Urinary bladder (tissue), 4 donors: ENCODE results near the gene NLGN4Y. TPM values are rescaled to one million over a fixed set of nuclear protein-coding genes. Genes with fewer than 3 reads are reported as not detected.

Experiments used
- DNase-seq: peaks from one replicate; pipeline ENCODE4 v3.0.0-alpha.2; 2015; ENCODE audit errors: extremely low spot score
- H3K27ac ChIP-seq: one replicate; pipeline ENCODE4 v1.5.1; 2013; ENCODE audit warnings: low read depth, mild to moderate bottlenecking, moderate library complexity
- H3K36me3 ChIP-seq: one replicate; pipeline ENCODE4 v1.6.1; 2013; ENCODE audit warnings: mild to moderate bottlenecking, moderate library complexity; ENCODE audit not compliant: insufficient read depth
- H3K4me1 ChIP-seq: one replicate; pipeline ENCODE4 v1.6.1; 2013; ENCODE audit warnings: mild to moderate bottlenecking, moderate library complexity; ENCODE audit not compliant: insufficient read depth
- H3K4me3 ChIP-seq: one replicate; pipeline ENCODE4 v1.5.1; 2013; ENCODE audit warnings: low read depth, low read length
- WGBS: extraction: QIAGEN DNeasy Blood & Tissue Kit; methylation state at CpG from one replicate; pipeline ENCODE4 v1.1.7; 2013; 5-methylcytosine and 5-hydroxymethylcytosine counted together
- polyA plus RNA-seq: library from polyadenylated mRNA; stranded (reverse); fragments of 200-250 nt; gene quantifications from one replicate; pipeline ENCODE4 v1.2.3, GENCODE V29; 2013
- total RNA-seq: library from RNA; depleted of rRNA; stranded (reverse); fragments of >200 nt; gene quantifications from one replicate; pipeline ENCODE4 v1.2.3, GENCODE V29; 2014
- donor health status: healthy with polysubstance abuse.
- donor health status: healthy.

Gene NLGN4Y
- total and polyA plus RNA-seq, 2 donors, result 0.05 to 9.4 TPM

GRCh38 chrY:14762903-14763302 lies 238.6 kb downstream of the NLGN4Y start:
- Histone ChIP-seq H3K27ac (no peak overlapping the region), H3K36me3 (no peaks in the 10 kb centered on the region), H3K4me3 (no peak overlapping the region), H3K4me1 (no peaks in the 10 kb centered on the region)
- WGBS, result 26% methylated on average over 1 of the region's 1 CpG
- no peak for DNase-seq

DNA sequence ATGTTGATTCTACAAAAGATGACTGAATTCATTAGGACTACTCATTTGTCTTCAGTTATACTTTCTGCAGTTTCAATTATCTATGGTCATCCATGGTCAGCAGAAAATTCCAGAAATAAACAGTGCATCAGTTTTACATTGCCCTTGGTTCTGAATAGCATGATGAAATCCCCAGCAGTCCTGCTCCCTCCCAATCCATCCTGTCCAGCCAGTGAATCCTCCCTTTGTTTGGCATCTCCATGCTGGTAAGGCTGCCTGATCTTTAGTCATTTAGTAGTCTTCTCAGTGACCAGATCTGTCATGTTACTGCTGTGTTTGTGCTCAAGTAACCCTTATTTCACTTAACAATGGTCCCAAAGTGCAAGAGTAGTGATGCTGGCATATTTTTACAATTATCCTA lies 239.3 kb downstream of the NLGN4Y start:
- DNase-seq, result no peak
- H3K4me3 ChIP-seq, result no peak overlapping the region
- H3K4me1 ChIP-seq, result no peaks in the 10 kb centered on the region
- H3K36me3 ChIP-seq, result no peaks in the 10 kb centered on the region
- H3K27ac ChIP-seq, result no peak overlapping the region

DNA sequence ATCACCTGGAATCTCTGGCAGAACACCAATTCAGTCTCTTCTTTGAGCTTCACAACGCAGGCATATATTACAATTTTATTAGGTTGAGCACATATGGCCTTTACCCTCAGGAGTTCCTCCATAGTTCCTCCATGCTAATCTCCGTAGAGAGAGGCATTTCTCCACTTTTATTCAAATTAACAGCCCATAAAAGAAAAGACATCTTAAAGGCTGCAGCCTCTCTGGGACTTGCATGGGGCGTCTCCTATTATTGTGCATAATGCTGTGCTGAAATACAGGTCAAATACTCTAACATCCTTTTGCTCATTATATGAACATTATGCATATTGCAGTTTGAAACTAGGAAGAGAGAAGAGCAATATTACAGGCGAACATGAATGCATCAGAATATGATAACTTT lies 253.9 kb downstream of the NLGN4Y start:
- no peak overlapping the region for H3K4me3 ChIP-seq
- H3K27ac ChIP-seq, result no peak overlapping the region
- H3K36me3 ChIP-seq, result no peaks in the 10 kb centered on the region
- H3K4me1 ChIP-seq, result no peaks in the 10 kb centered on the region
- DNase-seq, result no peak
- 82% methylated on average over 4 of the region's 4 CpGs for WGBS

GRCh38 chrY:14793104-14793503 lies 268.8 kb downstream of the NLGN4Y start:
- Histone ChIP-seq H3K27ac (no peak overlapping the region), H3K4me3 (no peak overlapping the region), H3K36me3 (no peaks in the 10 kb centered on the region), H3K4me1 (no peaks in the 10 kb centered on the region)
- no peak for DNase-seq
- 89% methylated on average over 4 of the region's 4 CpGs for WGBS

DNA sequence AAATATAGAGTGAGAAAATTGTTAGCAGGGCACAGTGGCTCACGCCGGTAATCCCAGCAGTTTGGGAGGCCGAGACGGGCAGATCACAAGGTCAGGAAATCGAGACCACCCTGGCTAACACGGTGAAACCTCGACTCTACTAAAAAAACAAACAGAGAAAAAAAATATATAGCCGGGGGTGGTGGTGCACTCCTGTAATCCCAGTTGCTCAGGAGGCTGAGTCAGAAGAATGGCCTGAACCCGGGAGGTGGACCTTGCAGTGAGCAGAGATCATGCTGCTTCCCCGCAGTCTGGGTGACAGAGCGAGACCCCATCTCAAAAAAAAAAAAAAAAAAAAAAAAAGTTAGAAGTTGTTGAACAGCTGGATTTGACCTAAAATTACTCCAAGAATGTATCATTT lies 269.3 kb downstream of the NLGN4Y start:
- no peaks in the 10 kb centered on the region for H3K4me1 ChIP-seq
- WGBS, result 77% methylated on average over 11 of the region's 11 CpGs

GRCh38 chrY:14798010-14798409 lies 273.7 kb downstream of the NLGN4Y start:
- no peak overlapping the region for H3K4me3 ChIP-seq
- H3K4me1 ChIP-seq, result no peaks in the 10 kb centered on the region
- no peaks in the 10 kb centered on the region for H3K36me3 ChIP-seq
- H3K27ac ChIP-seq, result no peak overlapping the region
- no peak for DNase-seq
- WGBS, result 80% methylated on average over 2 of the region's 2 CpGs

More for the DNA sequence above, 269.3 kb downstream of the NLGN4Y start:
- DNase-seq, result no peak
- H3K4me3 ChIP-seq, result no peak overlapping the region
- H3K36me3 ChIP-seq, result no peaks in the 10 kb centered on the region
- H3K27ac ChIP-seq, result no peak overlapping the region

- Histone ChIP-seq H3K36me3 (no peaks in the 10 kb centered on the region), H3K4me1 (no peaks in the 10 kb centered on the region), H3K4me3 (no peak overlapping the region), H3K27ac (no peak overlapping the region)
- WGBS, result 64% methylated on average over 2 of the region's 2 CpGs
- no peak for DNase-seq
These were observed 276.8 kb downstream of the NLGN4Y start for GRCh38 chrY:14801096-14801495.

DNA sequence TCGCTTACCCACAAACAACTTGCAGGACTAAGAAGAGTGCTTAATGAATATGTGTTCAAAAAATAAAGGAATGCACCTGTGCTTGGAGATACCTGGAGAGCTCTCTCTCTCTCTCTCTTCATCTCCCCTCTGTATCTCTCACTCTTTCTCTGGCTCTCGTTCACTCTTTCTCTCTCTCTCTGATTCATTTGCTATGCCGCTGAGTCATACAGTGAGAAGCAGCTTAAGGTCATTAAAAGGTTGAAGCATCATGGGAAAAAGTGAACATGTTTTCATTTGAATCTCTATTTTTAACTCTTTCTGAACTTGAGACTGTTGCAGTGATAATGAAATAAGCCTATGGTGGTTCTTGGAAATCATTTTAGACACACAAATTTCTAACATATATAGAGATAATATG lies 277.8 kb downstream of the NLGN4Y start:
- Histone ChIP-seq H3K27ac (no peak overlapping the region), H3K4me1 (no peaks in the 10 kb centered on the region), H3K36me3 (no peaks in the 10 kb centered on the region), H3K4me3 (no peak overlapping the region)
- WGBS, result 64% methylated on average over 3 of the region's 3 CpGs
- DNase-seq, result no peak

DNA sequence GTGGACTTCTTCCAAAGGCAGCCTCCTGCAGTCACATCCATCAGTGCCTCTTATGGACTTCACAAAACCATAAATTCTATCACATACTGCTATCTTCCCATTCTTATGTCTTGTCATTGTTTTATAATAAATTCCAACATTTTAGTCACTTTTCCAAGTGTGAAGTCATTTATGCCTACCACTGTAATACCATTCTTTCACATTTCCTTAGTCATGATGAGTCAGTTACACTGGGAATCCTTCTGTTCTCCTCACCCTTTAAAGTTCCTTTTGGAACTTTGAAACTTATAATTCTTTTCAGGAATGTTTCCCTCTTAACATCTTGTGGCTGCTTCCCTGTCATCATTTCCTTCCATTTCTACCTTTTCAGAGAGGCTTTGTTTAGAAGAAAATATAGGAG lies 279.7 kb downstream of the NLGN4Y start:
- DNase-seq, result no peak
- Histone ChIP-seq H3K4me3 (no peak overlapping the region), H3K36me3 (no peaks in the 10 kb centered on the region), H3K4me1 (no peaks in the 10 kb centered on the region), H3K27ac (no peak overlapping the region)

DNA sequence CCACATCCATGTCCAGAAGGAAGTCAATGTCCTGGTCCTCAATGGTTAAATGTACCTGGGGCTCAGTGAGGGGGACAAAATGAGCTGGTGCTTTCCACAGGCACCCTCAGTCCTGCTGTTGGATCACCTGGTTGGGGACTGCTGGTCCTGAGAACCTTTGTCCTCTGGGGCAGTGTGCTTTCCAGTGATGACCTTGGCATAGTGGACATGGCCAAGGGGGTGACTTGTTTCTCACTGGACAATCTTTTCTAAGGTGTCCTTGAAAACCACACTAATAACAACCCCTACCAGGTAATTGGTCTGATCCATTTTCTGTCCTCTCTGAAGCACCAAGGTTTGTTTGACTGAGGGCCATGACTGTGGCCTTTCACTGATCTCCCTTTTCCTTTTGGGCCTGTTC lies 294.1 kb downstream of the NLGN4Y start:
- no peak overlapping the region for H3K4me3 ChIP-seq
- DNase-seq, result no peak
- H3K4me1 ChIP-seq, result no peaks in the 10 kb centered on the region
- no peaks in the 10 kb centered on the region for H3K36me3 ChIP-seq
- H3K27ac ChIP-seq, result no peak overlapping the region

- Histone ChIP-seq H3K27ac (no peak overlapping the region), H3K4me1 (no peaks in the 10 kb centered on the region), H3K36me3 (no peaks in the 10 kb centered on the region), H3K4me3 (no peak overlapping the region)
- 33% methylated on average over 2 of the region's 2 CpGs for WGBS
- no peak for DNase-seq
These were observed 297.9 kb downstream of the NLGN4Y start for GRCh38 chrY:14822201-14822600.

- no peak overlapping the region for H3K27ac ChIP-seq
- H3K4me3 ChIP-seq, result no peak overlapping the region
- DNase-seq, result no peak
- 38% methylated on average over 1 of the region's 1 CpG for WGBS
- H3K4me1 ChIP-seq, result no peaks in the 10 kb centered on the region
- no peaks in the 10 kb centered on the region for H3K36me3 ChIP-seq
These were observed 298.6 kb downstream of the NLGN4Y start for GRCh38 chrY:14822906-14823305.

DNA sequence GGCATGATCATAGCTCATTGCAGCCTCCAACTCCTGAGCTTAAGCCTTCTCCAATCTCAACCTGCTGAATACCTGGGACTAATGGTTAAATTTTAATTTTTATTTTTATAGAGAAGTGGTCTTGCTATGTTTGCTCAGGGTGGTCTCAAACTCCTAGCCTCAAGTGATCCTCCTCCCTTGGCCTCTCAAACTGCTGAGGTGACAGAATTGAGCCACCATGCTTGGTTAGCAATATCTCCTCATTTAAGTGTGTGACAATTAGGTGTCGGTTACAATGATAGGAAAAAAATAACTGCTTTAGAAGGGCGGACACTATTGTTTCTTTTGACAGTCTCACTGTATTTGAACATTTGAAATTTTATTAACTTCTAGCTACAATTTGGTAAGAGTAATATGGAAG lies 300.3 kb downstream of the NLGN4Y start:
- DNase-seq, result no peak
- WGBS, result 97% methylated on average over 2 of the region's 2 CpGs
- Histone ChIP-seq H3K27ac (no peak overlapping the region), H3K36me3 (no peaks in the 10 kb centered on the region), H3K4me1 (no peaks in the 10 kb centered on the region), H3K4me3 (no peak overlapping the region)

DNA sequence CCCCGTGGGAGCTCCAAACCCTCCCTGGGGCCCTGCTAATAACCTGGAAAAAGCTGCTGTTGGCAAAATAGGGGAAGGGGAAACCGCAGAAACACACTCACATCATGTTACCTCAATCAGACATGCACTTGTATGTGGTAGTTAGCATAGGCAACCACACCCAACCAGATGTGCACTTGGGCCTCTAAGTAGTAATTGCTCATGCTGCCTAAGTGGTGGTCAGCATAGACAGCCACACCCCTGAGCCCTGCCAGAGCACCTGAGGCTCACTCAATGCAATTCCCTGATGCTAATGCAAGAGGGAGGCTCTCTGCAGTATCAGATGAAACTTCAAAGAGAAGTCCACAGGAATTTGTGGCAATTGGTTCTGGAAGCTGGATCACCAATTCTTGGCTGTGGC lies 301.4 kb downstream of the NLGN4Y start:
- Histone ChIP-seq H3K36me3 (no peaks in the 10 kb centered on the region), H3K27ac (no peak overlapping the region), H3K4me3 (no peak overlapping the region), H3K4me1 (no peaks in the 10 kb centered on the region)
- 86% methylated on average over 2 of the region's 2 CpGs for WGBS
- no peak for DNase-seq

DNA sequence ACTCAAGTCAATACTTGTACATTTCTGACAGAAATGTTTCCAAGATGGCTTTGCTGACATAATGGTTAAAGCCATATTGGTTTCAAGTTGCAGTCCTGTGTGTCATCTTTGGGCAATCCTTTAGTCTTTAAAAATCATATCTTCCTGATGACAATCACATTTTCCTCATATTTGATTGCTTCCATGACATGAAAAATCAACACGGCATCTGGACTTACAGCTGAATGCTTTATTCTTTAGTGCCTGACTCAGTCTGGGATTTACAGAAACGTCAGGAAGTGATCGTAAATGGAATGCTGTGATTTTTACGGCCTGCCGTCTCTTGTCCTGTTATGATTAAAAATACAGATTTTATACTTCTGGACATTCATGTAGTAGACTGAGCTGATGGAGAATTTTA lies 304.2 kb downstream of the NLGN4Y start:
- DNase-seq, result no peak
- Histone ChIP-seq H3K27ac (no peak overlapping the region), H3K36me3 (no peaks in the 10 kb centered on the region), H3K4me1 (no peaks in the 10 kb centered on the region), H3K4me3 (no peak overlapping the region)
- WGBS, result 29% methylated on average over 5 of the region's 5 CpGs
